NCI-H748 (cell line): ENCODE measurements around the gene ZACN.
A peak's percentile ranks its signal among the peaks of the same experiment; 100 is the strongest.

ENCODE experiments used
- DNase-seq: peaks from one replicate; lab custom pipeline; 2025; ENCODE audit not compliant: unreplicated experiment; lab: John Stamatoyannopoulos, UW

ZACN gene

GRCh38 chr17:76131051-76131691, 52.2 kb downstream of the ZACN start:
- no peak for DNase-seq

GRCh38 chr17:76131692-76132573, 53.0 kb downstream of the ZACN start:
- DNase-seq, result peak; percentile 86
